Activated CD8-positive, alpha-beta memory T cell treated with anti-CD3 and anti-CD28 coated beads, Interleukin-2, amount 50 U/mL, for 24 hours (primary cell): Measurements from ENCODE around the gene ENPP1.
"Not testable (repeated sequence)": the region's sequence is repeated elsewhere in the genome, so short reads cannot be mapped to it uniquely, and the experiment has no call there.

Experiments used
- DNase-seq: peaks from one replicate; pipeline ENCODE4 v3.0.0-alpha.2; 2020; ENCODE audit errors: extremely low read depth

Gene ENPP1

DNA sequence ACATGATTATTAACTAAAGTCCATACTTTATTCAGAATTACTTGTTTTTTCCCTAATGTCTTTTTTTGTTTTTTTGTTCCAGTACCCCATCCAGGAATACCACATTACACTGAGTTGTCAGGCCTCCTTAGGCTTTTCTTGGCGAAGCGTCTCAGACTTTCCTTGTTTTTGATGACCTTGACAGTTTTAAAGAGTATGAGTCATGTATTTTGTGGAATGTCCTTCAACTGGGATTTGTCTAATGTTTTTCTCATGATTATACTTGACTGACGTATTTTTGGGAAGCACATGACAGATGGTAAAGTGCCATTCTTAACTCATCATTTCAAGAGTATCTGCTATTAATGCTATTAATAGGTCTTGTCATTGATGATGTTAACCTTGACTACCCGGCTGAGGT, 23.6 kb downstream of the ENPP1 start:
- DNase-seq, result no peak

DNA sequence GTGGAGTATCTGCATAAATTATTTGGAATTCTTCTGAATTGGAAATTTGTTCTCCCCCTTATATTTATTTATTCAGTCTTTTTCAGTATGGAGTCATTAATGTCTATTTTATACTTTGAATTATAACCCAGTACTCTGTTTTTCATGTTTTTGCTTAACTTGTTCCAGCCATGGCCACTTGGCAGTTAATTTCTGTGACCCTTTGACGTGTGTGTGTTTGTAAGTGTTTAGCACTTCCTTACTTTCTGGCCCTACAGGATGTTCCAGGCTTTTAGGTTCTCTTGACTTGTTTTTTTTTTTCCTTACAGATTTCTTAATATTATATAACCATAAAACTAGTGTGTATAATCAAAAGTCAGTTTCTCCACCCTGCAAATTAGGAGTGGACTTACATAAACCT, 24.1 kb downstream of the ENPP1 start:
- no peak for DNase-seq

DNA sequence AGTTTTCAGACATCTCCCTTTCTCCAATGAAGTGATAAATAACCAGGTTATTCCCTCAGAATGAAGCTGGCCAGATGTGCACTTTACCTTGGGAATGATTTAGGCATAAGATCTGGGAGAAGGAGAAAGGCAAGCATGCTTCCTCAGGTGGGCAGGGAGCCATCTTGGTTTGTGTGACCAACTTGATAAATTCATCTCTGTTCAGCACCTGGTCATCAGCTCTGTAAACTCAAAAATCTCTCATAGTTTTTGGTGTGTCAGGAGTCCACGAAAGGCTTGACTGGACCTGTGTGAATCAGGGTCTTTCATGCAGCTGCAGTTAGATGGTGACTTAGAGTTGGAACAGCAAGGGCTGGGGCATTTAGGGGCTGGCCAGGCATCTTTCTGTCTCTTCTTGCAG, 24.5 kb downstream of the ENPP1 start:
- no peak for DNase-seq

DNA sequence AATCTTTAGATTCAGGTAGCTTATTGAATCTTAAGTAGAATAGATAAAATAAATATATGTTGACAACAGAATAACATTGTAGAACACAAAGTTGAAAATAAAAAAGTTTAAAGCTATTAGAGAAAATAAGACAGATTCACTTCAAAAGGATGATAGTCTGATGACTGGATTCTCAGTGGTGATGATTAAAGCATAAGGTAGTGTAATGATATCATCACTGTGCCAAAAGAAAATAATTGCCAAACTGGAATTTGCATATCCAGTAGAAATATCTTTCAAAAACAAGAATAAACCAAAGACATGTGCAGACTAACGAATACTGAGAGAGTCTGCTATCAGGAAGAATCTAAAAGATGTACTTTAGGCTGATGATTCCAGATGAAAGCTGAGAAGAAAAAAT, 30.2 kb downstream of the ENPP1 start:
- DNase-seq, result no peak

DNA sequence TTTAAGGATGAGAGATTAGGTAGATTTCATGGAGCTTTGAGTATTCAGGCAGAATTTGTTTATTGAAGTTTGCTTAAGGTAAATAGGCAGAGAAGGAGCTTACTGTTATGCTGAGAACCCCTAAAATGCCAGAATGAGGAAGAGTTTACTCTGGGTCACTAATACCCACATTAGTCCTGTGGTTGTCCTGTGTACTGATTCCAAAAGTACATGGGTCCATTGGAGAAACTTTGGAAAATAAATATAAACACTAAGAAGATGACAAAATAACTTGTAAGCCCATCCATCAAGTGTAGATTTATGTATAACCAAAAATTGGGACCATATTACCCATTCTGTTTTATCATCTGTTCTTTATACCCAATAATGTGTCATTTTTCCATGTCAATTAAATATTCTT, 31.6 kb downstream of the ENPP1 start:
- DNase-seq, result no peak

DNA sequence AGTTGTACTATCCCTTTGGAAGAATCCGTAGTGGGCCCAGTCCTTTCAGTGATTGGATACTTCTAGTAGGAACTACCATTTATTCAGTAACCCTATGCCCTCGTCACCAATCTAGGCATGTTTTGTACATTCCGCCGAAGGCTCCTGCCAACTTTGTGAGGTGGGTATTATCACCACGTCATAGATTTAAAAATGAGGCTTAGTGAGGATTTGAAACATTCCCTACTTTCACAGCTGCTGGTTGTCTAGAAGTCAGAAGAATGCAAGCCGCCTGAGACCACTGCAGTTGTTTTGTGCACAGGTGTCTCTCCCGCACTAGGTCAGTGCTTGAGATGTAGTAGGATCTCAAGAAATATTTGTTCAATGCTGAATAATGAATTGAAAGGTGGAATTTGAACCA, 32.6 kb downstream of the ENPP1 start:
- no peak for DNase-seq

DNA sequence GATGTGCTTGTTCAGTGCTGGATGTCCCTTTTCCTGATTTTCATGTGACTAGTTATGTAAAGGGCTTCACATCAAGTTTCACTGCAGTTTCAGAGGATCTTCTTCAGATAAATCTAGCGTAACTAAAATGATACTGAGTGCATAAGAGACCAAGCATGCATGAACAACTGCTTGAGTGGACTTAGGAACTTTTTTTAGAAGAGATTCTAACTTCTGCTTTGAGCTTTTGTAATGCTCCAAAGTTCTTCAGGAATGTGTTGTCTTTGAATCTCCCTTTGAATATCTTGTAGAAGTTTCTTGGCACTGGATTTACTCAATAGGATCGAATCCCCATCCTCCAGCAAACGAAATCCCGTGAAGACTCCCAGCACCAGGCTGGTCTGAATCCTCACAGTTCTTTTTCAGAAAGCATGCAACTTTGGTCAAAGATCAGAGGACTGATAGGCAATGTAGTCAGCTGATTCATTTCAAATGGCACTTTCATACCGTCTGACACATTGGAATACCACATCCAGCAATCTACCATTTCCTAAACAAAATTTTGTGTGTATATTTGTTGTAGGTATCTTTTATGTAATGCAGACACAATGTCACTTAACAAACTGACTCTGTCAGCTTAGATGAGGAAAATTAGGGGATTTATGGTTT, 33.2 kb downstream of the ENPP1 start:
- no peak for DNase-seq

DNA sequence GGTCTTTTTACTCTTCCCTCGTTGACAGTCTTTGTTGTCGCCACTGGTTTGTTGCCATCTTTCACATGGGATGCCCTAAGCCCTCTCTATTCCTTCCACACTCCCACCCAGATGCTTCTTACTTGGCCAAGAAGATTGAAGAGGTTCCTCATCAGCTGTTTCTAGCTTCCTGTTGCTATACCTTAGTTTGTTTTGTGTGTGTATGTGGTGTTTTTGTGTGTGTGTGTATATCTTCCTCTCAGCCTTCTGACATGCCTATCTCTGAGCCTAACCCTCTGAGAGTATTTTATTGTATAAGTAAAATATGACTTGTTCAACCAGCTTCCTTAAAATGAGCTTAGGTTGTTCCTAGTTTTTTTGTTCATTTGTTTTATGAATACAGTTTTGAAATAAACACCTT, 35.9 kb downstream of the ENPP1 start:
- no peak for DNase-seq

DNA sequence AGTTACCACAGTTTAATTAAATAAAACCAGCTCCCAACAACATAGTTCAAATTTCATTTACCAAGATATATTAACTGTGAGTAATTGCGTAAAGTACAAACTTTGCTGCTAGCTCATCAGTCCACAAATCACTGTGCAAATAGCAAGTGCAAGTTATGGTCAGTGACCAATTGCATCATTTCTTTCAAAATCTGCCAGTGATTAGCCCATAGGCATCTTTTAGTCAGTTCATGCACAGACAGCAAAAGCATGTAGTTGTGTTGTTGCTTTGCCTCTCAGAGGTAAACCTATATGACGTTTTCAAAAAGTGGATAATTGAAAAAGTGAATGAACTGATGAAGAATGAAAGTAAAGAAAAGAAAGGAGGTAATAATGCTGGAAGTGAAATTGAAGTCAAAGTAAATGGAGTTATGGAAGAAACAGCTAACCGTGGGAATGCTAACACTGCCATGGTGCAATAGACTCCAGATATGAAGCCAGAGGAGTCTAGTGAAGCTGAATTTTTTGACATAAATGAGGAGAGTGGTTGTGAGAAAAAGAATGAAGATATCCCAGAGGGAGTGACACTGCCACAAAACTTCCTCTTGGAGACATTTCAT, 36.5 kb downstream of the ENPP1 start:
- DNase-seq, result no peak

DNA sequence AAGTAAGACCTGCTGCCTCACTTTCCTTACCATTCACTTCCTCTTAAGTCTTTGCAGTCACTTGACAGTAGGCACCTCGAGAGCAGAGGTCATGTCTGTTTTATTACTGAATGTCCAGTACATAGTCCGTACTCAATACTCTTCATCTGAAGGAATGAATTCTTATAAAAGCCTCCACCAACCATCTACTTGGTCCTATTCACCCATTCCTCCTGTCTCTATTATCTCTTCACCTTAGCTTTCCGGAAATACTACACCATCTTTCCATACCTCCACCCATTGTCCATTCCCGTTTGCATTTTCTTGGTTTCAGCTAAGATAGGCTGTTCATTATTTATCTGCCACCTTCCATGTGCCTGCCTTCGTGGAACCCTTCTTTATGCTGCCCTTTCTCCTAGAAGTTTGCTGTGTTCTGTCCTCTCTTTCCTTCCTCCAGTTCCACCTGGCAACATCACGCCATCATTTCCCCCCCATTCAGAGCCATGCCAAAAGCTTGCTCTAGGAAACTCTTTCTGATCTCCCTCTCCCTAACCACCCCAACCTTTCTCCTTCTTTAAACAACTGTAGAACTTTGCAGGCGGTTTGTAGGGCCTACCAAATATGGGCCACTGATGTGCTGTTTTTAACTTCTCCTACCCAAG, 38.3 kb downstream of the ENPP1 start:
- DNase-seq, result no peak

DNA sequence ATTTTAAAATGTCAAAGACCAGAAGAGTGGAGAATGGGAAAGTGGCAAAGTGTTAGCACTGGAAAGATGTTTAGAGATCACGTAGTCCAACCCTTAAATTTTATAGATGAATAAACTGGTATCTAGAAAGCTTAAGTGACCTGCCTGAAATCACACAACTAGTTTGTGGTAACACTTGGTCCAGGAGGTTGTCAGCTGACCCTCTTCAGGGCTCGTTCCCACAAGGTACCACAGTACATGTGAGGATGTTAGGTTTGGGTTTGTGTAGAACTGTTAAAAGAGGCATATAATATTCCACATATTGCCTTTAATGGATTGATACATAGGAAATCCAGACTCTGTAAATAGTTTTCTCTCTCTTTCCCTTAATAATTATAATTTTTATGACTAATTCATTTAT, 39.1 kb downstream of the ENPP1 start:
- no peak for DNase-seq

DNA sequence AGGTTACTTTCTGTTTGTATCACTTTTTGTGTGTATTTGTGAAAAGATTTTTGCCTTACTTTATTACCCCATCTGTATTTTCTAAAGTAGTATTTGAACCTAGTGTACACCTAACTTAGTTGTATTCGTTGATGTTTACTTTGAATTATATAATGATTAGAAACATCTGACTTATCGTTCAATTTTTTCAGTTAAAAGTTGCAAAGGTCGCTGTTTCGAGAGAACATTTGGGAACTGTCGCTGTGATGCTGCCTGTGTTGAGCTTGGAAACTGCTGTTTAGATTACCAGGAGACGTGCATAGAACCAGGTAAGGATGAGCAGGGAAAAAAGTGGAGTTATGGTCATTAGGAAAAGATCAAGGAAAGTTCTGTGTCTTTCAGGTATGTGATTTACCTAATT, 42.0 kb downstream of the ENPP1 start:
- no peak for DNase-seq

DNA sequence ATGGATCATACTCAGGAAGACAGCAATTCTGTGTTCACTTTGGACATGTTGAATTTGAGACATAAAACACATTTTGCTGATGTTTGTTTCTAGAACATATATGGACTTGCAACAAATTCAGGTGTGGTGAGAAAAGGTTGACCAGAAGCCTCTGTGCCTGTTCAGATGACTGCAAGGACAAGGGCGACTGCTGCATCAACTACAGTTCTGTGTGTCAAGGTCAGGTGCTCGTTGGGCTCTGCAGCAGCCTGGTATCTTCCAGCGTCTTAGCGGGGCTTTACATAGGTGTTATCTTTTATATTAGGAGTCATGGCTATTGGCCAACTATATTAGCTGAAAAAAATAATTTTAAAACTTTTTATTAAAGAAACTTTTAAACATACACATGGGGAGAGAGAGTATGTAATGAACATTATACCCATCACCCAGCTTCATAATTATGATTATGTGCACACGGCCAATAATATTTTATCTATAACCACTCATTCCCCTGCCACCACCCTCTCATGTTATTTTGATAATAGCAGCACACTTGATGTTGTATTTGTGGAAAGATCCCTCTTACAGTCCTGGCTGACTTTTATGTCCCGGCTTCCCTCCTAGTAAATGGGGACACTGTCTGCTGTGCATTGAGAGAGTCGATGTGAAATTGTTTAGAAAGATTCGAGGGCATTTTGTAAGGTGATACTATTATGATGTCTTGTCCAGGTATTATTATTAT, 43.4 kb downstream of the ENPP1 start:
- no peak for DNase-seq

DNA sequence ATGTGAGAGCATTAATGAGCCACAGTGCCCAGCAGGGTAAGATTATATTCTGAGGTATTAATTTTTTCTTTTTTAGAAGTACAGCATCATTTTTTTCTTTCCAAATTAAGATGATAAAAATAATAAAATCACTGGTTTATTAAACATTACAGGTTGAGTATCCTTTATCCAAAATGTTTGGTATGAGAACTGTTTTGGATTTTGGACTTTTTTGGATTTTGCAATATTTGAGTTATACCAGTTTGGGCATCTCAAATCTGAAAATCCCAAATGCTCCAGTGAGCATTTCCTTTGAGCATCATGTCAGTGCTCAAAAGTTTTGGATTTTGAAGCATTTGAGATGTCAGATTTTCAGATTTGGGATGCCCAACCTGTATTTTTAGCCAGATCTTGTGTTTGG, 44.4 kb downstream of the ENPP1 start:
- no peak for DNase-seq

DNA sequence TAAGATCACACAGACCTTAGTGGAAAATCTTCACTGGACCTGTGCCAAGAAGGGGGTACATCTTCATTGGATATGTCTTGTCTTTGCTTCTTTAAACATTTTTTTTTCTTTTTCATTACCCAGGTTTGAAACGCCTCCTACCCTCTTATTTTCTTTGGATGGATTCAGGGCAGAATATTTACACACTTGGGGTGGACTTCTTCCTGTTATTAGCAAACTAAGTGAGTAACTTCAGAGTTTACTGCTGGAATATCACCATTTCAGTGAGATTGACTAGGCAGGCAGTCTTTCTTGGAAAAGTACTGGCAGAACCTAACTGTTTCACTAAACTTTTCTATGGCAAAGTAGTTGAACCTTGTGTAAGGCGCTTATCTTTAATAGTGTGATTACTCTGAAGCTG, 47.0 kb downstream of the ENPP1 start:
- DNase-seq, result no peak

DNA sequence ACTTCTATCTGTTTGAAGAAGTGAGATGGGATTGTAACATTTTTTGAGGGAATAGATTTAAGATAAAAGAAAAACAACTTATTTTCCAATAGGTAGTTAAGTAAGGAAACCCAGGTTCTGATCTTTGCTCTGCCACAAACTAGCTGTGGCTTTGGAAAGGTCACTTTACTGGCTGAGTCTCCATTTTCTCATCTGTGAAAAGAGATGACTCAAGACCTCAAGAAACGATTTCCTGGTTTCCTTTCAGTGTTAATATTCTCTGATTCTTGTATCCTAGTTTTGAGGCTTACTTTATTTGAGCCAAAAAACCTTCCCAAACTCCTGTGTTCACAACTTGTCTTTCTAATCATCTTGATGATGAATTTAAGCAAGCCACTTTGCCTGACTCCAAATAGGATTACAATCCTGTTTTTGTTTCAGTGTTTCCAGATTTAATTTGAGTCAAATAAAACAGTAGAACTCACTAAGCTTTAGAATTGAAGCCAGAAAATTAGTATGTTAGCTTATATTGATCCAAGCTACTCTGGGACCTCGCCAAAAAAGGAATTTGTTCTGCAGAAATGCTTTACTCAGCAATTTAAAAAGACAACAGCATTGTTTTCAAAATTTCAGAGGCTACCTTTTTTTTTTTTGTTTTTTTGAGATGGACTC, 51.1 kb downstream of the ENPP1 start:
- DNase-seq, result no peak

DNA sequence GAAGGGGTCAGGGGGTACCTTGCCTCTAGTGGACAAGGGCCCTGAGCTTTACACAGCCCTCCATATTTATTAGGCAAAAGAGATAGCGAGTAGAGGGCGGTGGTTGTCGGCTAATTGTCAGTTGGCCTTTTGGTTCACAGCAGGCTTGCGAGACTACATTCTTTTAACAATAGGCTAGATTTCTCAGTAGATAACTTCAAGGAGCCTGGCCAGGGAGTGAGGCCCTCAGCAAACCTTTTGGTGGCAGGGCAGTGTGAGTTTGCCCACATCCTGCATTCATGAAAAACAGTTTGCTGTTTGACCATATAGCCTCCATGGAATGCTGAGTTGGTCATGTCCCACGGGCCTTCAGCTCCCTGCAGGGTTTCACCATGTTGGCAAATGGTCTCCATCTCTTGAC, 51.8 kb downstream of the ENPP1 start:
- not testable (repeated sequence) for DNase-seq

DNA sequence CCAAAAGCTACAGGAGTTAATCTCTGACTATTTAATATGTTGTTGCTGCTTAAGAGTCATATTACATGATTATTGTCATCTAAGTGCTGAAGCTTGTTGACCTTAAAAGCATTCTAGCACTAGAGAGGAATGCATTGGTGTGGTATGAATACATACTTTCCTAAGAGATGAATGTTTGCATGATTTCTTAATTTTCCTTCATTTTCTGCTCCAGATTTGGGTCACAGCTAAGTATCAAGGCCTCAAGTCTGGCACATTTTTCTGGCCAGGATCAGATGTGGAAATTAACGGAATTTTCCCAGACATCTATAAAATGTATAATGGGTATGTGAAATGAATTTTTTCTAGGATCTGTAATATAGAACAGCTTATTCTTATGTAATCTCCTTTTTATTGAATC, 53.6 kb downstream of the ENPP1 start:
- DNase-seq, result no peak

DNA sequence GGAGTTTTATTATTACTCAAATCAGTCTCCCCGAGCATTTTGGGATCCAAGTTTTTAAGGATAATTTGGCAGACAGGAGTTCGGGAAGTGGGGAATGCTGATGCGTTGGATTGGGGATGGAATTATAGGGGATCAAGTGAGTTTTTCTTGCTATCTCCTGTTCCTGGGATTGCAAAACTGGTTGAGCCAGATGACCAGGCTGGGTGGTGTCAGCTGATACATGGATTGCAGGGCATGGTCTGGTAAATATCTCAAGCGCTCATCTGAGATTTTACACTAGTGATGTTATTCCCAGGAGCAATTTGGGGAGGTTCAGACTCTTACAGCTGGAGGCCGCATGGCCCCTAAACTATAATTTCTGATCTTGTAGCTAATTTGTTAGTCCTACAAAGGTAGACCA, 54.7 kb downstream of the ENPP1 start:
- DNase-seq, result no peak

DNA sequence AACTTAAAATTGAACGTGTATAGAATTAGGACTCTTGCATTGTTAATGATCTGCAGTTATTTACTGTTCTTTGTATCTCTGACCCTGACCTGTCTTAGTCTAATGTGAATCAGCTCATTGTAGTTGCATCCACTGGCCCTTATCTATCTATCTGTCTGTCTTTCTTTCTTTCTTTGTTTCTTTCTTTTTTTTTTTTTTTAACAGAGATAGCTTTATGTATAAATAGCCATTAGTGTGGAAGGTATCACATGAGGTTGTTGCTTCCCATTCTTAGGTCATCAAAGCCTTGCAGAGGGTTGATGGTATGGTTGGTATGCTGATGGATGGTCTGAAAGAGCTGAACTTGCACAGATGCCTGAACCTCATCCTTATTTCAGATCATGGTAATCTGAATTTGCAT, 59.9 kb downstream of the ENPP1 start:
- no peak for DNase-seq

DNA sequence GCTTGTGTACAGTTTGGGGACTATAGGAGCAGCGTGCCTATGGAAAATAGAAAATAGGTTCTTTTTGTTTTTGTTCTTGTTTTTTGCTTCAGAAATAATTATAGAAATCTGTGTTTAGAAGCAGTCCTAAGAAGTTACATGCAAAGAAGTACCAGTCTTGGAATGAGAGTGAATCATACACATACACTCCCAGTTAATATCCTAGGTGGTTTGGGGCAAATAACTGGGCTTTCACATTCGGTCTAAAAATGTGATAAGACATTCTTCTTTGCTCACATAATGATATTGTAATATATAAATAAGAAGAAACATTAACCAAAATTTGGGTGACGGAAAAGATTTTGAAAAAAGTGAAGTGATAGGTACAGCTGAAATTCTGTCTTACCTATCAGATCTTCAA, 61.0 kb downstream of the ENPP1 start:
- no peak for DNase-seq

DNA sequence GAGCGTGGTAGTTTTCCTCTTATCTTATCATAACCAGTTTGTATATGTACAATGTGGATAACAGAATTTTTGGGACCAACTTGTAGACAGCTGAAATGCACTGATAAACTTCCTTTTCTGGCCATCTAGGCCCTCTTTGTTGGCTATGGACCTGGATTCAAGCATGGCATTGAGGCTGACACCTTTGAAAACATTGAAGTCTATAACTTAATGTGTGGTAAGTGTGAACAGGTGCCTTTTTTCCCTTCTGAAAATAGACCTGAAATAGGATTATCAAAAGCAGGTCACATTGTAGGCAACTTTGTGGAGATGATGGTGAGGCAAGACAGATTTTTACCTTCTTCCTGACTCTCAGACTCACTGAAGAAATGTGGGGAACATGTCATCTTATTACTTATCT, 67.8 kb downstream of the ENPP1 start:
- no peak for DNase-seq

DNA sequence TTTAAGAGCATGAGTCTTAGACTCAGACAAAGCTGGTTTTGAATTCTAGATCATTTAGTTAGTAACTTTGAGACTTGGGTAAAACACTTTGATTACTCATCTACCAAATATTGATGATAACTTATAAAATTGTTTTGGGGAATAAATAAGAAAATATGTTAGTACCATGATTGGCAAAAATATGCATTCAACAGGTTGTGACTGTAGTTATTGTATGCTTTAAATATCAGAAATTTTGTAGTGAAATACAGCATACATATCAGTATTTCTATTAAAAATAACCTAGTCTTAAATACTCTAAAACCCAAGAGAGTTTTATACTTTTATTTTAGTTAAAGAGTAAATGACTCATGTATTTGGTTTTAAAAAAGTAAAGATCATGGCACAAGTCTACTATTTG, 68.7 kb downstream of the ENPP1 start:
- no peak for DNase-seq
